AG09309 (cell line): ENCODE data around the gene GJD4.

Experiments
- DNase-seq: peaks from one replicate; pipeline ENCODE4 v3.0.0-alpha.2; 2010; ENCODE audit warnings: low read depth
- H3K4me3 ChIP-seq: 2 replicates; pipeline ENCODE4 v1.5.1; 2011; ENCODE audit warnings: mild to moderate bottlenecking, low read depth, low read length, moderate library complexity; ENCODE audit not compliant: control insufficient read depth
- CTCF ChIP-seq: IDR thresholded peaks from 2 replicates; pipeline ENCODE4 v1.5.1; 2011; ENCODE audit warnings: mild to moderate bottlenecking, low read depth, low read length, inconsistent platforms; ENCODE audit not compliant: insufficient read depth, control insufficient read depth; ENCODE audit errors: missing control alignments

GJD4 gene

GRCh38 chr10:35584946-35585345 lies 20.2 kb upstream of the GJD4 start:
- no peak for DNase-seq
- no peak for TF ChIP-seq CTCF
- no peak overlapping the region for H3K4me3 ChIP-seq

DNA sequence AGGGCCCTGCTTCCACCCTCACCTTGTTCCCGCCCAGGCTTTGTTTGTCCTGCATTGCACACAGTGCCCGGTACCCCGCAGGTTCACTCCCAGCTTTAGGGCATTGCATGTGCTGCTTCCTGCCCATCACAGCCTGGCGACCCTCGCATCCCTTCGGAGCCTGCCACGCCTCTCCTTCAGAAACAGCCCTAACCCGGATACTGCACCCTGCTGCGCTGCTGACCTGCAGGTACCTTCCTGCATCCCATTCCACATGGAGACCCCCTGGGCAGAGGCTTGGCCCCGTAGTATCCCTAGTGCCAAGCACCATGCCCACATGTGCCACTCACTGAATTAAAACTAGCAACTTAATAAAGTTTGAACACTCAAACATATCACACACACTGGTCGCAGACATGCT lies 19.8 kb upstream of the GJD4 start:
- H3K4me3 ChIP-seq = no peak overlapping the region
- no peak for TF ChIP-seq CTCF
- DNase-seq = no peak

- TF ChIP-seq CTCF = no peak
- DNase-seq = no peak
- no peak overlapping the region for H3K4me3 ChIP-seq
Observed at GRCh38 chr10:35585903-35586535, 19.1 kb upstream of the GJD4 start.

- DNase-seq = no peak
- no peak overlapping the region for H3K4me3 ChIP-seq
- no peak for TF ChIP-seq CTCF
Observed at GRCh38 chr10:35588836-35589235, 16.3 kb upstream of the GJD4 start.

- no peak for DNase-seq
- H3K4me3 ChIP-seq = no peak overlapping the region
- no peak for TF ChIP-seq CTCF
Observed at GRCh38 chr10:35592441-35592840, 12.7 kb upstream of the GJD4 start.

DNA sequence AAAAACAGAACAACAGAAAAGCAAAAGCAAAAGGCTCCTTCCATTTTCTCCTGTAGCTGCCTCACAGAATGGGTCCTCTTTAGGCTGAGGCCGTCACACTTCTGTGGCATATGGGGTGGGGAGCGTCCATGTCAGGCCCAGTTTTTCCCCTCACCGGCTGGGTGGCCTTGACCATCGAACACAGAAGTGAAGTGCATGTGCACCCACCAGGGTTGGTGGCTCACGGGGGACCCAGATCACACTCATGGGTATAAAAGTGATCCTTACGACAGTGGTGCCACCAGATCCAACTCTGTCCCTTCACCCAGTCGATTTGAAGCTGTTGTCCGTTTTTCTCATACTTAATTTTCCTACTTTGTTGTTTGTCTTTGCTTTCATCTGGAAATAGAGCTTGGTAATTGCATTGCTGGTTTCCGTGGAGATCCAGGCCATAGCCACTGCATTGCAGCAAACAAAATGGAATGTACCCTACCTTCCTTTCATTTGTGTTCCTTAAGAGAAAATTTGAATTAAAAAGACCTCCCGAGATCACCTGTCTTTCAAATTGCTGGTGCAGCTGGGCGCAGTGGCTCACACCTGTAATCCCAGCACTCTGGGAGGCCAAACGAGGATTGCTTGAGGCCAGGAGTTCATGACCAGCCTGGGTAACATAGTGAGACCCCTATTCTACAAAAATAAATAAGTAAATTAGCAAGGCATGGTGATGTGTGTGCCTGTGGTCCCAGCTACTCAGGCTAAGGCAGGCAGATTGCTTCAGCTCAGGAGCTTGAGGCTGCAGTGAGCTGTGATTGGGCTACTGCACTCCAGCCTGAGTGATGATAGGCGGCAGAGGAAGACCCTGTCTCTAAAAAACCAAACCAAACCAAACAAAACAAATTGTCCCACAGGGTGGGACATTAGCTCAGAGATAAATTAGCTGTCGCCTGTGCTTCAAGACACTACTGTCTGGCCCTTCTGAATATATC lies 10.7 kb upstream of the GJD4 start:
- no peak for DNase-seq
- no peak overlapping the region for H3K4me3 ChIP-seq
- TF ChIP-seq CTCF = no peak
